Subcutaneous abdominal adipose tissue (tissue), 5 donors: ENCODE data around the gene PFKFB4.

Source experiments
- H3K27ac ChIP-seq: one replicate; pipeline ENCODE4 v1.7.0; 2013; ENCODE audit warnings: low read depth, mild to moderate bottlenecking, inconsistent platforms, low read length, moderate library complexity
- H3K27me3 ChIP-seq, 5 donors: one replicate each; pipeline ENCODE4 v1.7.0; 2013; ENCODE audit warnings: low read length in 5 of 5, inconsistent platforms in 1 of 5; ENCODE audit not compliant: control insufficient read depth in 5 of 5, insufficient read depth in 4 of 5
- H3K36me3 ChIP-seq, 5 donors: one replicate each; pipeline ENCODE4 v1.7.0; 2013; ENCODE audit warnings: low read length in 5 of 5; ENCODE audit not compliant: control insufficient read depth in 5 of 5, insufficient read depth in 5 of 5
- H3K4me1 ChIP-seq, 5 donors: one replicate each; pipeline ENCODE4 v1.7.0; 2013; ENCODE audit warnings: low read length in 5 of 5, mild to moderate bottlenecking in 3 of 5, moderate library complexity in 1 of 5; ENCODE audit not compliant: control insufficient read depth in 5 of 5, insufficient read depth in 5 of 5
- H3K4me3 ChIP-seq, 5 donors: one replicate each; pipeline ENCODE4 v1.7.0; 2013; ENCODE audit warnings: low read length in 5 of 5, low read depth in 1 of 5
- H3K9ac ChIP-seq, 5 donors: one replicate each; pipeline ENCODE4 v1.7.0; 2013; ENCODE audit warnings: low read length in 5 of 5, mild to moderate bottlenecking in 4 of 5, moderate library complexity in 3 of 5
- H3K9me3 ChIP-seq, 5 donors: one replicate each; pipeline ENCODE4 v1.7.0; 2013; ENCODE audit warnings: low read length in 5 of 5; ENCODE audit not compliant: control insufficient read depth in 5 of 5
- donor health status: healthy.
- donor health status: healthy.
- donor health status: healthy.
- donor health status: healthy.
- donor health status: healthy.

Gene PFKFB4

DNA sequence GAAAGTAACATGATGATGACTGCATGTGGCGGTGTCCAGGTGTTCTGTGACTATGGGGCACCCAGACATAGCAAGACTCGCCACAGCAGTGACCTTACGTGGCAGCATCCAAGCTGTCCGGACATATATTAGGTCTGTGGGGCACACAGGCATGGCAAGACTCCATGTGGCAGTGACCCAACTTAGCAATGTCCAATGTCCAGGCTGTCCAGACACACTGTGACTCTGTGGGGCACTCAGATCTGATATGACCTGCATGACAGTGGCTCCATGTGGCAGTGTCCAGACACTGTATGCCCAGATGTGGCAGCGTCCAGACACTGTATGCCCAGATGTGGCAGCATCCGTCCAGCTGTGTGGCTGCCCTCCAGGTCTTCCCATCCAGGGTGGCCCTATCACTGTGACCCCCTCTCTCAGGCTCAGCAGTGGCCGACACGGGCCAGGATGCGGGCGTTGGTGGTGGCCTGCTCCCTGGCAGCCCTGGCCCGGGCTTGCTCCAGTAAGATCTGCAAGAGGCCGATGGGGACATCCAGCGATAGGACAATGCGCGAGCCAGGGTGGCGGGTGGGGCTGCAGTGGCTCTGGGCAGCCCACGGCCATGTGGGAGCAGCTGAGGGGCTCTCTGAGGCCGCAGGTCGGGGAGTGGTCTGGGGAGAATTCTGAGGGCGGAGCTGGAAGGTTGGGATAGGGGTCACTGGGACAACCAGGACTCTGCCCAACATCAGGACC is 5.9 kb upstream of the PFKFB4 start:
- H3K9ac ChIP-seq = no peak overlapping the region
- no peaks in the 10 kb centered on the region for H3K36me3 ChIP-seq
- H3K9me3 ChIP-seq = no peaks in the 10 kb centered on the region
- H3K4me3 ChIP-seq = no peak overlapping the region
- peaks cover 5 to 51% (median 34%) of the 10 kb centered on the region in 5 donors for H3K4me1 ChIP-seq
- no peak overlapping the region for H3K27ac ChIP-seq
- peaks cover 0 to 2% (median 0%) of the 10 kb centered on the region in 5 donors for H3K27me3 ChIP-seq

DNA sequence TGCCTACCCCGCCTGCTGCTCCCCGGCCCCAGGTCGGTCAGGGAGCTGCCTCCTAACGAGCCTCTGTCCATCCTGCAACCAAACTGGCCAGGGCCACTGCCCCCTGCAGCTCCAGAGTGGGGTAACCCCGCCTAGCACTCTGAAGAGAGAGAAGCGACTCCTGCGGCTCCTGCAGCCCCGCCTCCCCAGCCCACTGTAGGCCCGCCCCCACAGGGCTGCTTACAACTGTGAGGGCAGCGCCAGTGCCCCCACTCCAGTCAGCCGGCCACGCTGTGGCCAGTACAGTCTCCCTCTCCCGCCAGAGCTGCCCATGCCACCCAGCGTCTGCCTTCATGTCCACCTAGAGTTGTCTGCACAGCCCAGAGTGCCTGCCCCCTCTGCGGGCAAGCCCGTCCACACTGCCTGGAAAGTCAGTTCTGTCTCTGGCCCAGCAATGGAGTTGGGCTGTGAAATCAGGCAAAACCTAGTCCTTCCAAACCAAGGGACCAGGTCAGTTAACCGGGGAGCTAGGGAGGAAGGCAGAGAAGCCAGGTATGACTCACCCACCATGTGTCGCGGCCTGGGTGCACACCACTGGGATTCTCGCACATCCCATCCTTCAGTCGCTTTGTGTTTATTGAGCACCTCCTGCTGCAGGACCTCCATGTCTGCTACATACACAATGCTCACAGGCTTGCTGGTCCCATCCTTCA is 4.6 kb upstream of the PFKFB4 start:
- H3K27ac ChIP-seq = no peak overlapping the region
- peaks cover 0 to 2% (median 0%) of the 10 kb centered on the region in 5 donors for H3K27me3 ChIP-seq
- no peaks in the 10 kb centered on the region for H3K36me3 ChIP-seq
- peak overlapping the region in 3 of 5 donors; percentile 2 to 45 (median 27) for H3K4me3 ChIP-seq
- H3K9ac ChIP-seq = no peak overlapping the region
- no peaks in the 10 kb centered on the region for H3K9me3 ChIP-seq
- peaks cover 4 to 59% (median 43%) of the 10 kb centered on the region in 5 donors for H3K4me1 ChIP-seq

DNA sequence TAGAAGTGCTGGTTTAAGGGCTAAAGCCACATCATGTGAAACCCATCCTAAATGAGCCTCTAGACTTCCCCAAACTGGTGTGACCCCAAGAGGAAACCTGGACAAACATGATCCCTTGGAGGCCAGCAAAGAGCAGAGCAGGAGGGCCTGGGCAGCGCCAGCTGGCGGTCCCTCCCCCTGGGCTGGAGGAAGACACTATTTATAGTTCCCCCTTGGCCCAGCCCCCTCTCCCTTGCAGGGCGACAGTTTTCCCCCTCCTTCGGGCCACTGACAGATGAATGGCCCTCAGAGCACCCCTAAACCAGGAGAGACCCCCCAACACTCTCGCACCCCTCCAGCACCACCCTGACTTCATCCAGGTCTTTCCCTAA is 4.0 kb upstream of the PFKFB4 start:
- no peaks in the 10 kb centered on the region for H3K9me3 ChIP-seq
- H3K36me3 ChIP-seq = no peaks in the 10 kb centered on the region
- peak overlapping the region in 1 of 5 donors; percentile 4 for H3K9ac ChIP-seq
- H3K27me3 ChIP-seq = peaks cover 0 to 2% (median 0%) of the 10 kb centered on the region in 5 donors
- H3K4me3 ChIP-seq = peak overlapping the region in 3 of 5 donors; percentile 2 to 45 (median 27)
- H3K27ac ChIP-seq = peak overlapping the region; percentile 14
- peaks cover 4 to 58% (median 42%) of the 10 kb centered on the region in 5 donors for H3K4me1 ChIP-seq

DNA sequence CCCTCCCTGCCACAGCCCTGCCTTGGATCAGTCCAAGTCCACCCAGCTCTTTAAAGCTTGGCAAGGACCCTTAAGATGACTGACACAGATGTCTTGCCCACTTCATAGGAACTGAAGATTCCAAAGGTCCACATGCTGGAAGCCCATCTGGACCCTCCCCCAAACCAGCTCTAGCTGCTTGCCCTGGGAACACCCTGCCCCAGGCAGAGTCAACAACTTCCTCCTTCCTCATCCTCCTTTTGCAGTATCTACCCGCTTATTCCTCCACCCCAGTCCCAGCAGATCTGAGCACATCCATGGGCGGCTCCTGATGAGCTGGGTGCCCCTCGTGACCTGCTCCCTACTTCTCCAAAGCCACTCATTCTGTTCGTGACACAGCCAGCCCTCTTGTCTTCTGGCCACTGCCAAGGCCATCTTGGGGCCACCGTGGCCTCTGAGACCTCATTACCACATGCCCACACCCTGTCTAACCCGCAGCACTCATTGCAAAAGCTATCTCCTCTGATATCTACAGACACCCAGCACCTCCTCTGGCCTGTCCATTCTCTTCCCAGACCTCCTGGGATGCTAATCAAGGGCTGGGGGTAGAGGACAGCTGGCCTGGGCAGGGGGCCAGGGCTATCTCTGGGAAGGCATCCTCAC is 2.0 kb upstream of the PFKFB4 start:
- H3K27ac ChIP-seq = peak overlapping the region; percentile 23
- H3K36me3 ChIP-seq = no peaks in the 10 kb centered on the region
- H3K4me1 ChIP-seq = peaks cover 4 to 56% (median 38%) of the 10 kb centered on the region in 5 donors
- no peak overlapping the region for H3K9ac ChIP-seq
- no peak overlapping the region for H3K4me3 ChIP-seq
- H3K9me3 ChIP-seq = no peaks in the 10 kb centered on the region
- H3K27me3 ChIP-seq = peaks cover 0 to 2% (median 0%) of the 10 kb centered on the region in 5 donors

DNA sequence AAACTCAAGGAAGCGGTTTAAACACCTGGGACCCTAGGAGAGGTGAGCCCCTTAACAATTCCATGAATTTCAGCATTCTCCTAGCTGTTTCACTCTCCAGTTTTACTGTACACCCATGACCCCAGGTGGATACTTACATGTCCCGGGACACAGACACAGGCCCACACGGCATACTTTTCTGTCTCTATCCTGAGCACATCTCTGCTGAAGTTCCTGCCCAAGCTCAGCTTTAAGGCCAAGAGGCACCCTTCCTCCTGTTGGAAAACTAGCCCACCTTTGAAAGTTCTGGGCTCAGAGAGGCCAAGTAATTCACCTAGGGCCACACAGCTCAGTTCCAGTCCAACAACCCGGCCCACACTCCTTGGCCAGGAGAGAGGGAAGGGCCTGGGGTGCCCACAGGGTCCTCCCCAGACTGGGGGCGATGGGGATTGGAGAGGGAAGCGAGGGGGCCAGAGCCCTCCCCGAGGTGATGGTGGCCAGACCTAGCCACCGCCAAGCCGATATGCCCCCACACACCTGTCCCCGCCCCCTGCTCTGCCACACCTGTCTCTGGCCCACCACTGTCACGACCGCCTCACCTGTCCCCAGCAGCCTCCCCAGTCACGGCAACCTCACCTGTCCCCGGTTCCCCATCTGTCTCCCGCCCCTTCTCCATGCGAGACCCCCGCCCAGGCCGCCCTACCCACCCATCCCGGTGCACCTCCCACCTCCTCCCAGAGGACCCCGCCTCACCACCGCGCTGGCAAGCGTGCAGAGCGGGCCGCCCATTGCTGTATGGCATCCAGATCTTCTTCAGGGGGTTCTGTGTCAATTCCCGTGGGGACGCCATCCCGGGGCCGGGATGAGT is 431 bp downstream of the PFKFB4 start:
- H3K4me1 ChIP-seq = peaks cover 4 to 59% (median 36%) of the 10 kb centered on the region in 5 donors
- H3K4me3 ChIP-seq = peak overlapping the region in 4 of 5 donors; percentile 48 to 61 (median 57)
- H3K27ac ChIP-seq = no peak overlapping the region
- peak overlapping the region in 1 of 5 donors; percentile 26 for H3K9ac ChIP-seq
- no peaks in the 10 kb centered on the region for H3K36me3 ChIP-seq
- no peaks in the 10 kb centered on the region for H3K9me3 ChIP-seq
- peaks cover 0 to 2% (median 0%) of the 10 kb centered on the region in 5 donors for H3K27me3 ChIP-seq

DNA sequence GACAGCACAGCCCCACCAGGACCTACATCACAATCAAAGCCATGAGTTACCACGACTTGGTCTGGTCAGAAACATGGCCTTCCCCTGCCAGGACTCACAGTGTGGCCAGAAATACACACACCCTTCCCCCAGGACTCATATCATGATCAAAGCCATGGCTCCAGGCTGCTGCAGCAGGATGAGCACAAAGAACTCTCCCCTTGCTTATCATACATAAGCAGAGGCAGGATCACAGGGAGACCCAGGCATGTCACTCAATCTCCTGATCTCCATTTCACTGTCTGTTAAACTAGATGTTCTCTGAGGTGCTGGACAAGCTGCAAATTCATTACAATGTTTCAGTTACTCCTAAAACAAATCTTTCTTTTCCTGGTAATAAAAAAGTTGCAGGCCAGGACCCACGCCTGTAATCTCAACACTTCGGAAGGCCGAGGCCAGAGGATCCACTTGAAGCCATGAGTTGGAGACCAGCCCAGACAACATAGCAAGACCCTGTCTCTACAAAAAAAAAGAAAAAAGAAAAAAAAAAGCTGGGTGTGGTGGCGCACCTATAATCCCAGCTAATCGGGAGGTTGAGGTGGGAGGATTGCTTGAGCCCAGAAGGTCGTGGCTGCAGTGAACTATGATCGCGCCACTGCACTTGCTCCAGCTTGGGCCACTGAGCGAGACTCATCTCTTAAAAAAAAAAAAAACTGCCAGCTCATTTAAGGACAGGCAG is 1.2 kb downstream of the PFKFB4 start:
- Histone ChIP-seq H3K4me3 (no peak overlapping the region), H3K9ac (no peak overlapping the region)

DNA sequence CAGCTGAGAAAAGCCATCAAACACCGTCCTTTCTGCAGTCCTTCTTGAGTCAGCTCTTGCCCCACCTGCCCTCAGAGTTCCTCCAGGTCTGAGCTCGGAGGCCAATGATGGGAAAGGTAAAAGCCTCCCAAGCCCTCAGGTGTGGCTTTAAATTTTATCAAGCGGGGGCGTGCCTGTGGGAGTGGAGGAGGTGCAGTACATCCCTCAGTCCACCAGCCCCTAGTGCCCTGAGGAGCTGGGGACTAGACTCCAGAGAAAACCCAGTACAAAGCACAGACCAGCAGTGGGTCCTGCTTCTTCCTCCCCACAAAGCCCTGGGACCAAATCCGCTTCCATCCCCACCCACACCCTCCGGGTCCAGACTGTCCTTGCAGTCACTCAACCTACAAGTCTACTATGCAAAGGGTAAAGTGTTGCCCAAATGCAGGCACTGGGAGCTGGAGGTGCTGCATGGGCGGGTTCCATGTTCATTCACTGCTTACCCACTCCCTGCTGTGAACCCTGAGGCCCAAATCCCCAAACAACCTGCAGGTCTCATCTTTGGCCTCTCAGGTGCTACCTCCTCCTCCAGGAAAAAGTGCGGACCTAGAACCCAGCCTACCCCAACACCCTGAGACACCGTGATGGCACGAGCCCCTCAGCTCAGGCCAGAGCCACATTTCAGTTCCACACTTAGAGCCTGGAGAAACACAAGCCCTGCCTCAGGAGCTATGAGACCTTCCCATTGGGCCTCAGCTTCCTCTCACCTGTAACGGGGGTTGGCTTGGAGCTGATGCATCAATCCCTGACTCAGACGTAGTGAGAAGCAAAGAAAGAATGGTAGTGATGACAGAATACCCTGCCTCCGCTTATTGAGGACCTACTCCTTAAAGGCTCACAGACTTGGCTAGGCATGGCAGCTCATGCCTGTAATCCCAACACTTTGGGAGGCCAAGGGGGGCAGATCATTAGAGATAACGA is 2.4 kb downstream of the PFKFB4 start:
- H3K27ac ChIP-seq = no peak overlapping the region
- H3K9me3 ChIP-seq = no peaks in the 10 kb centered on the region
- no peaks in the 10 kb centered on the region for H3K36me3 ChIP-seq
- no peaks in the 10 kb centered on the region for H3K27me3 ChIP-seq
- H3K4me3 ChIP-seq = no peak overlapping the region
- H3K9ac ChIP-seq = no peak overlapping the region
- peaks cover 0 to 39% (median 16%) of the 10 kb centered on the region in 5 donors for H3K4me1 ChIP-seq

More for the DNA sequence above, 1.2 kb downstream of the PFKFB4 start:
- H3K27me3 ChIP-seq = peaks cover 0 to under 1% (median 0%) of the 10 kb centered on the region in 5 donors
- H3K36me3 ChIP-seq = no peaks in the 10 kb centered on the region
- H3K9me3 ChIP-seq = no peaks in the 10 kb centered on the region
- H3K27ac ChIP-seq = no peak overlapping the region
- H3K4me1 ChIP-seq = peaks cover 4 to 51% (median 28%) of the 10 kb centered on the region in 5 donors

DNA sequence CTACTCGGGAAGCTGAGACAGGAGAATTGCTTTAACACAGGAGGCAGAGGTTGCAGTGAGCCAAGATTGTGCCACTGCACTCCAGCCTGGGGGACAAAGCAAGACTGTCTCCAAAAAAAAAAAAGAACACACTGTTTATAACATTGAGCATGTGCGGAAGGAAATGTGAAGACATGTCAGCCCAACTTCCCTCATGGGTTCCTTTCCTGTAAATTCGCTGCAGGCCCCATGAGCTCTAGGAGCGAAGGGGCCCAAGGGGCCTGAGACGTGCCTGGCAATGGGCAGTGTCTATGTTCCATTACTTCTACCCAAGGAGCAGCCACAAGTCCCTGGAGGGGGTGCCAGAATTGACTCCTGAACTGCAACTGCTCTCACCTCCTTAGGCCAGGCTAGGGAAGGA is 3.2 kb downstream of the PFKFB4 start:
- H3K27me3 ChIP-seq = no peaks in the 10 kb centered on the region
- H3K36me3 ChIP-seq = no peaks in the 10 kb centered on the region
- no peak overlapping the region for H3K27ac ChIP-seq
- H3K9ac ChIP-seq = no peak overlapping the region
- H3K4me1 ChIP-seq = peaks cover 0 to 38% (median 19%) of the 10 kb centered on the region in 5 donors
- H3K4me3 ChIP-seq = no peak overlapping the region
- no peaks in the 10 kb centered on the region for H3K9me3 ChIP-seq
